BLaER1 (cell line): ENCODE measurements around the gene PDE4A.

Experiments
- H3K27ac ChIP-seq: shearing (Covaris generic); formaldehyde crosslinking; 2 replicates; pipeline ENCODE4 v1.8.1; 2022
- H3K27me3 ChIP-seq: shearing (Covaris generic); formaldehyde crosslinking; 2 replicates; pipeline ENCODE4 v1.8.1; 2022
- H3K36me3 ChIP-seq: shearing (Covaris generic); formaldehyde crosslinking; 2 replicates; pipeline ENCODE4 v1.8.1; 2022
- H3K4me1 ChIP-seq: shearing (Covaris generic); formaldehyde crosslinking; 2 replicates; pipeline ENCODE4 v1.8.1; 2022
- H3K4me2 ChIP-seq: shearing (Covaris generic); formaldehyde crosslinking; 2 replicates; pipeline ENCODE4 v1.8.1; 2022
- H3K4me3 ChIP-seq: shearing (Covaris generic); formaldehyde crosslinking; 2 replicates; pipeline ENCODE4 v1.8.1; 2022
- H3K9ac ChIP-seq: shearing (Covaris generic); formaldehyde crosslinking; 2 replicates; pipeline ENCODE4 v1.8.1; 2022
- H3K9me3 ChIP-seq: shearing (Covaris generic); formaldehyde crosslinking; 2 replicates; pipeline ENCODE4 v1.8.1; 2022
- H4K20me1 ChIP-seq: shearing (Covaris generic); formaldehyde crosslinking; 2 replicates; pipeline ENCODE4 v1.8.1; 2022
- Cebpa-rat ChIP-seq: shearing (Covaris generic); IDR thresholded peaks from 2 replicates; pipeline ENCODE4 v1.8.1; 2022

The PDE4A gene

GRCh38 chr19:10478476-10478875, 58.1 kb downstream of the PDE4A start:
- Histone ChIP-seq H3K4me1 (peaks cover 27% of the 10 kb centered on the region), H3K27ac (no peak overlapping the region), H3K27me3 (no peaks in the 10 kb centered on the region), H3K9ac (no peak overlapping the region), H3K4me3 (no peak overlapping the region), H4K20me1 (peaks cover 4% of the 10 kb centered on the region; the same call in 1 of the 2 replicates), H3K9me3 (no peaks in the 10 kb centered on the region), H3K36me3 (peaks cover 9% of the 10 kb centered on the region; the same call in 1 of the 2 replicates), H3K4me2 (peak overlapping the region; percentile 55)
- TF ChIP-seq Cebpa-rat = no peak

- Histone ChIP-seq H3K27ac (no peak overlapping the region), H3K27me3 (no peaks in the 10 kb centered on the region), H3K9me3 (no peaks in the 10 kb centered on the region), H3K36me3 (peaks cover 11% of the 10 kb centered on the region), H3K4me1 (peaks cover 29% of the 10 kb centered on the region), H3K4me2 (peak overlapping the region; percentile 55), H3K4me3 (no peak overlapping the region), H4K20me1 (peaks cover 8% of the 10 kb centered on the region), H3K9ac (no peak overlapping the region)
- no peak for TF ChIP-seq Cebpa-rat
Measured at GRCh38 chr19:10478903-10479384, 58.6 kb downstream of the PDE4A start.

- Histone ChIP-seq H3K4me1 (peaks cover 5% of the 10 kb centered on the region; the same call in 1 of the 2 replicates), H3K27ac (no peak overlapping the region), H3K36me3 (peaks cover 87% of the 10 kb centered on the region), H4K20me1 (peaks cover 85% of the 10 kb centered on the region), H3K9me3 (no peaks in the 10 kb centered on the region), H3K27me3 (no peaks in the 10 kb centered on the region), H3K4me3 (no peak overlapping the region), H3K4me2 (no peak overlapping the region), H3K9ac (no peak overlapping the region)
- TF ChIP-seq Cebpa-rat = no peak
Measured at GRCh38 chr19:10486551-10486950, 66.2 kb downstream of the PDE4A start.

GRCh38 chr19:10491472-10492047, 71.2 kb downstream of the PDE4A start:
- no peaks in the 10 kb centered on the region for H3K4me1 ChIP-seq
- H3K9me3 ChIP-seq = no peaks in the 10 kb centered on the region
- peaks cover 98% of the 10 kb centered on the region for H4K20me1 ChIP-seq
- no peak overlapping the region for H3K9ac ChIP-seq
- no peak overlapping the region for H3K4me2 ChIP-seq
- H3K4me3 ChIP-seq = no peak overlapping the region
- no peak overlapping the region for H3K27ac ChIP-seq
- H3K36me3 ChIP-seq = peaks cover 100% of the 10 kb centered on the region
- no peak for TF ChIP-seq Cebpa-rat
- no peaks in the 10 kb centered on the region for H3K27me3 ChIP-seq

- Histone ChIP-seq H3K27ac (no peak overlapping the region), H3K4me2 (no peak overlapping the region)
Measured at GRCh38 chr19:10497371-10497770, 77.0 kb downstream of the PDE4A start.

GRCh38 chr19:10499550-10500246, 79.4 kb downstream of the PDE4A start:
- no peak for TF ChIP-seq Cebpa-rat
- Histone ChIP-seq H3K4me2 (peak overlapping the region; percentile 6; the same call in 1 of the 2 replicates), H3K4me1 (peaks cover 47% of the 10 kb centered on the region), H3K9me3 (no peaks in the 10 kb centered on the region), H3K9ac (no peak overlapping the region), H3K4me3 (no peak overlapping the region), H3K27ac (no peak overlapping the region), H3K27me3 (no peaks in the 10 kb centered on the region), H4K20me1 (peaks cover 60% of the 10 kb centered on the region), H3K36me3 (peaks cover 57% of the 10 kb centered on the region)

More at GRCh38 chr19:10497371-10497770, 77.0 kb downstream of the PDE4A start:
- Histone ChIP-seq H3K4me1 (peaks cover 36% of the 10 kb centered on the region), H3K4me3 (no peak overlapping the region), H3K27me3 (no peaks in the 10 kb centered on the region), H4K20me1 (peaks cover 82% of the 10 kb centered on the region), H3K36me3 (peaks cover 80% of the 10 kb centered on the region), H3K9ac (no peak overlapping the region), H3K9me3 (no peaks in the 10 kb centered on the region)
- TF ChIP-seq Cebpa-rat = no peak

GRCh38 chr19:10500247-10500592, 79.9 kb downstream of the PDE4A start:
- peaks cover 47% of the 10 kb centered on the region for H3K4me1 ChIP-seq
- no peak overlapping the region for H3K27ac ChIP-seq
- H3K9ac ChIP-seq = no peak overlapping the region
- peaks cover 55% of the 10 kb centered on the region for H4K20me1 ChIP-seq
- H3K4me2 ChIP-seq = peak overlapping the region; percentile 6; the same call in 1 of the 2 replicates
- peaks cover 51% of the 10 kb centered on the region for H3K36me3 ChIP-seq
- no peaks in the 10 kb centered on the region for H3K27me3 ChIP-seq
- no peak for TF ChIP-seq Cebpa-rat
- H3K4me3 ChIP-seq = no peak overlapping the region
- no peaks in the 10 kb centered on the region for H3K9me3 ChIP-seq

GRCh38 chr19:10501971-10502523, 81.7 kb downstream of the PDE4A start:
- peaks cover 47% of the 10 kb centered on the region for H3K4me1 ChIP-seq
- peaks cover 33% of the 10 kb centered on the region for H3K36me3 ChIP-seq
- peak overlapping the region; percentile 88 for H3K4me3 ChIP-seq
- H3K27ac ChIP-seq = peak overlapping the region; percentile 100
- H3K9ac ChIP-seq = peak overlapping the region; percentile 99
- H3K9me3 ChIP-seq = no peaks in the 10 kb centered on the region
- H4K20me1 ChIP-seq = peaks cover 36% of the 10 kb centered on the region
- peak overlapping the region; percentile 93 for H3K4me2 ChIP-seq
- no peaks in the 10 kb centered on the region for H3K27me3 ChIP-seq
- no peak for TF ChIP-seq Cebpa-rat

GRCh38 chr19:10502524-10503001, 82.2 kb downstream of the PDE4A start:
- H3K4me1 ChIP-seq = peaks cover 47% of the 10 kb centered on the region
- H3K27ac ChIP-seq = peak overlapping the region; percentile 100
- TF ChIP-seq Cebpa-rat = no peak
- peak overlapping the region; percentile 93 for H3K4me2 ChIP-seq
- no peaks in the 10 kb centered on the region for H3K27me3 ChIP-seq
- H4K20me1 ChIP-seq = peaks cover 31% of the 10 kb centered on the region
- peak overlapping the region; percentile 88 for H3K4me3 ChIP-seq
- H3K9me3 ChIP-seq = no peaks in the 10 kb centered on the region
- peaks cover 28% of the 10 kb centered on the region for H3K36me3 ChIP-seq
- peak overlapping the region; percentile 99 for H3K9ac ChIP-seq
